GM23248 (cell line): ENCODE results near the gene BHLHE23.

Experiments used
- EZH2 ChIP-seq: fragments of 200-600 bp; sonication (generic); IDR thresholded peaks from 2 replicates; pipeline ENCODE4 v1.6.1; 2018; ENCODE audit warnings: antibody characterized with exemption, mild to moderate bottlenecking; ENCODE audit not compliant: insufficient read depth, poor library complexity, severe bottlenecking
- EZH2phosphoT487 ChIP-seq: fragments of 200-600 bp; sonication (generic); IDR thresholded peaks from 2 replicates; pipeline ENCODE4 v1.6.1; 2018; ENCODE audit warnings: antibody characterized with exemption, moderate library complexity, mild to moderate bottlenecking, low read depth; ENCODE audit not compliant: insufficient read depth

DNA sequence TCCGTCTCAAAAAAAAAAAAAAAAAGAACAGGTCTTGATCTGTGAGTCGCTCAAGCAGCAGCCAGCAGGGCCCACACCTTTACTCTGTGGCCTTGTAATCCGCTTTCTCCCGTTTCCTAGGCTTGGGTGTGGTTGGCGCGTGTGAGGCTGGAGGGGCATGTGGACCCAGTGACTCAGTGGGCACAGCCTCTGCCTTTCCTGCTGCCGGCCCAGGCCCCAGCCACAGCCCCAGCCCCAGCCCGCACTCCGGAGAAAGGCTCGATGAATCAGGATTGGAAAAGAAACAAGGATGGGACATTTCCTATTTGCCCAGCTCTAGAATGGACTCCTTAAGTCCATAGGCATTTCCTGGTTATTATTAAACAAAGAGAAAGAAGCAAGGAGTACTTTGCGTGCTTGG lies 4.3 kb downstream of the BHLHE23 start:
- TF ChIP-seq EZH2 (no peak), EZH2phosphoT487 (no peak)
